GM19395 (cell line): ENCODE results near the gene PHACTR1.

ENCODE experiments used
- ATAC-seq: cut with Tn5 transposase; IDR thresholded peaks from one replicate; pipeline ENCODE4 v1.9.1; 2021; ENCODE audit warnings: mild to moderate bottlenecking, moderate library complexity; ENCODE audit not compliant: unreplicated experiment

The PHACTR1 gene

DNA sequence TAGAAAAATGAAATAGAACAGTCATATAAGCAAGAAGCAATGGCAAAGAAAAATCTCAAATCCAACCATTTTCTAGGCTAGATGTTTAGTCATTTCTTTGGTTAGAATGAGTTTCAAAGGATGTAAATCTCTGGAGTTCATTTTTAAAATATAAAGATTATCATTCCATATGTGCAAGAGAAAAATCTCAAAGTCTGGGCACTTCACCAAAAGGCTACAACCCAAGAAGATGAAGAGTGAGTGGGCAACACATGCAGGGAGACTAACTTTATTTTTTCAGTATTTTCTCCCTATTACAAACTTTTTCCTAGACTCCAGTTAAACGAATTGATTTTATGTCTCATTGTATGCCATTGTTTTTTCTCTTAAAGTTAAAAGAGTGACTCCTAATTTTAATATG is 83.6 kb downstream of the PHACTR1 start:
- no peak for ATAC-seq

DNA sequence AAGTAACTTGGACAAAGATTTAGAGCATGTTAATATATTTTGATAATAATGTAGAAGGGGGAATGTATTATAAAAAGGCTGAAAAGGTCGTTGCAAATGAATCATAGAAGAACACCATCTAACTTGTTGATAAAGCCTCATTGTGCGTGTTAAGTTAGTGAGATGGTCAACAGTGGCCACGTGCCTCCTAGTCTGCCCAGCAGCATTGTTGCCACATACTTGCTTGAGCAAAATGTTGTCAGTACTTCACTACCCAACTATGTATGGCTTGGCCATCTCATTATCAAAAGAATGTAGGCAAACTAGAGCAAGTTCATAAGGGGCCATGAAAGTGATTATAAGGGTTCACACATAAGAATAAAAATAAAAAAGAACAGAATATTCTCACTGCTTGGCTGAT is 84.6 kb downstream of the PHACTR1 start:
- ATAC-seq, result no peak

DNA sequence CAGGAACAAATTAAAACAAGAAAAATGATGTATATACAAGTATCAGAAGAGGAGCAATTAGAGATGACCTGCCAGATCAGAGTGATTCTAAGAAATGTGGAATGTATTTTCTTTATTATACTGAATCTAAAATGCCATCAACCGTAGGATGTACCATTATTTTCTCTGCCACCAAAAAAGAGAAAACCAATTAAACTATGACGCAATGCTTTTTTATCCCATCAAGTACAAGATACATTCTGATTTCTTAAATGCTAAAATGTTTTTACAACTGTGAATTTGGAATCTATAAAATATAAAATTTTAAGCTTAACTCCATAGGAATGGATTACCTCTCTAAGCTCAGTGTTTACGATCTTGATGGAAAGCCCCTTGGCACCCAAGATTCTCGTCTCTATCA is 85.9 kb downstream of the PHACTR1 start:
- ATAC-seq, result no peak

DNA sequence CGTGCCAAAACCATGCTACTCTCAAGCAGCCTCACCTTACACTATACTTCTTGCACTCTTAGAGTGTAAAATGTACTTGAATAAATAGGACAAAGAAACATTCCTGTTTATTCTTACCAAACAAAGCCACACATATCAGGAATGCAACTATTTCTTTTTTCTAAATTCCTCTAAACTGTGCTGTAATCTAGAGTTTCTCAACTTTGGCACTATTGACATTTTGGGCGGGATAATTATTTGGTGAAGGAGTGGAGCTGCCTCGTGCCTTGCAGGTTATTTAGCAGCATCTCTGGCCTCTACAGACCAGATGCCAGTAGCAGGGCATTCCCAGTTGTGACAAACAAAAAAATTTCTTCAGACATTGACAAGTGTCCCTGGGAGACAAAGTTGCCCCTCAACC is 86.9 kb downstream of the PHACTR1 start:
- ATAC-seq, result no peak

DNA sequence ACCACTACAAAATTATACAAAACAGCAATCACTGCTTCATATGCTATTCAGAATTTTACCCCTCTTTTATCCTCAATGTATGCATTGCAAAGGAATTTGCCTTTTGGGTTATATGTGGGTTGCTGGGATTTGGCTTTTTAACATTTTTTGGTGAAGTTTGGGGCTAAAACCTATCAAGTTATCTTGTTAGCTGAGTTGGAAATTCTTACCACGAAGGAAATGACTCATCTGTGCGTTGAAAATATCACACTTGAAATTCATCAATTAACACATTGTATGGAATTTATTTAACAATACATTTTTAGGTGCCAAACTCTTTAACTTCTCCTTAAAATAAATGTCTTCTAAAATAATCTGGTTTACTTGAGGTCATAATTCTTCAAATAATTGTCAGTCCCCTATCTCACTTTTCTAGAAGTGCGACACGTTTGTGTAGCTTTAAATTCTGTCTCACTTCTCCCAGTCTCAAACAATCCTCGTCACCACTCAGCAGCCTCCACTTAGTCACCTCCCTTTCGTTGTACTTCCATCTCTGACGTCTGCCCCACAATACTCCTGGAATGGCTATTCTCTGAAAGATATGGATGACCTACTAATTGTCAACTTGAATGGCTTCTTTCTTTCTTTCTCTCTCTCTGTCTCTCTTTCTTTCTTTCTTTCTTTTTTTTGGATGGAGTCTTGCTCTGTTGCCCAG is 88.5 kb downstream of the PHACTR1 start:
- ATAC-seq, result no peak

DNA sequence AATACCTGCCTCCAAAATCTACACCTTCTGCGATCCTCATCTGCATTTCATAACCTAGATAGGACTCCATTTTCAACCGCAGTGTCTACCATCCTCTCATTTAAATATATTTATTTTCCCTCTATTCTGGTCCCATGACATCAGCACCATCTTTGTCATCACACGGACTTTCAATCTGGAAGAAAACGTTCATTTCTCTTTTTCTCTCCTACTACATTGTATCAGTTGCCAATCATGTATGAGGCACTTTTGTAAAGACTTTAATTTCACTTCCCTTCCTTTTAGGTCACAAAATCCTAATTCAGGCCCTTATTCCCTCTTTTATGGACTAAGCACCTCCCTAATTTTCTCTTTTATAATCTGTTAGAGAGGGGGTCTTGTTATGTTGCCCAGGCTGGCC is 89.6 kb downstream of the PHACTR1 start:
- ATAC-seq, result no peak

DNA sequence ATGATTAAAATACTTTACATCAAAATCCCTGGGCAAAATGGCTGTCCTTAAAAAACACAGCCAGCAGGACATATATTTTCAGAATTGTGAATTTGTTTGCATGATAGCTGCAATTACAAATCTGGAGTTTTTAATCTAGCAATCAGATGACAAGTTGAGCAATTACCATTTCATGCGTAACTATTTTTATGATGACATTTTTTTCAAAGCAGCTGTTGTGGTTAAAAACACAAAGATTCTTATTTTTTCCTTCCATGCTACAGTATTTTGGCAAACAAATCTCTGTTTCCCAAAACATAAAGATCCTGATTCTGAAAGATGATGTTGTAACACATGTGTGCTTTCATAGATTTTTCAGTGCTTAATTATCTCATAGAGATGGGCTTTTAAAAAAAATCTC is 90.2 kb downstream of the PHACTR1 start:
- no peak for ATAC-seq

DNA sequence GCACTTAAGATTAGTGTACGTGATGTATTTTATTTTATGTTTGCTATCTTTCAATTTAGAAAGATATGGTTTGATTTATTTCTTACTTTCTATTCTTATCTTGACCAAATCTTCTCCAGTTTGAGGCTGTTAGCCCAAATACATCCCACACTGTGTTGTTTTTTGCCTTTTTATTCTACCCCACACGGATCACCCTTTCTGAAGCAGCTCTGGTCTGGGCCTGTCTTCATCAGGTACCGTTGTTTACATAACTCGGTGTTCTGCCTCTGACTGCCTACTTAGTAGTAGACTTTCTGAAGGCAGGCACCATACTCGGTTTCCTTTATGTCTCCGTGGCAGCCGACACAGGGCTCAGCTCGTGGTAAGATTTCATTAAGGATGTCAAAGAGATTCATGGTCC is 95.0 kb downstream of the PHACTR1 start:
- no peak for ATAC-seq

DNA sequence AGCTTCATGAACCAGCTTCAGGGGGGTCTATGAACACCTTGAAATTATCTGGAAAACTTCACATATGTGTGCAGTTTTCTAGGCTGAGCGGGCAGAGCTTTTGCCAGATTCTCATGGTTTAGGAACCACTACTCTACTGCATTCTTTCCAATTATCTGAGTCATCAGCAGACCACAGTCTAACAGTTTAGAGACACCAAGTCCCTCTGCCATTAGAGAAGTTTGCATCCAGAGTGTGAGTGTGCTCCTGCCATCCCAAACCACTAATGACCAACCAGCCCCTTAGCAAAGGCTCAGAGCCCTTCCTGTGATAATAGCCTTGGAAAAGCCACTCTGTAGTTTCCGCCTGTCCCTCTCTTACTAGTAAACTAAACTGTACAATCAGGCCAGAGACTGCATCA is 96.8 kb downstream of the PHACTR1 start:
- no peak for ATAC-seq

DNA sequence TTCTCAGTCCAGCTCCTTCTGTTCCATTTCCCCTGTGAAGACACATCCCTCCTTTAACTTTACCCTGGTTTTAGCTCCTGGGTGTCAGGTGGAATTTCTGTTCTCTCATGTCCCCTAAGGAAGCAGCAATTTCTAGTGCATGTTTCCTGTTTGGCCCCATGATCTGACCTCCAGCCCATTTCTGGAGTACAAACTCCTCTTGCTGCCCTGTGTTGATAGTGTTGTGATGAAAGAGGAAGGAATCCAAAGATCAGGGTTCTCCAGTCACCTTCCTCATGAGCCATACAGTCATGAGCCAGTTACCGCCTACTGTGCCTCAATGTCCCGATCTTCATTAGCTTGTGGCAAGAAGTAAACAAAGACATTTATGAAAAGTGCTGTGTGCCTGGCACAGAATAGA is 97.4 kb downstream of the PHACTR1 start:
- ATAC-seq, result no peak

DNA sequence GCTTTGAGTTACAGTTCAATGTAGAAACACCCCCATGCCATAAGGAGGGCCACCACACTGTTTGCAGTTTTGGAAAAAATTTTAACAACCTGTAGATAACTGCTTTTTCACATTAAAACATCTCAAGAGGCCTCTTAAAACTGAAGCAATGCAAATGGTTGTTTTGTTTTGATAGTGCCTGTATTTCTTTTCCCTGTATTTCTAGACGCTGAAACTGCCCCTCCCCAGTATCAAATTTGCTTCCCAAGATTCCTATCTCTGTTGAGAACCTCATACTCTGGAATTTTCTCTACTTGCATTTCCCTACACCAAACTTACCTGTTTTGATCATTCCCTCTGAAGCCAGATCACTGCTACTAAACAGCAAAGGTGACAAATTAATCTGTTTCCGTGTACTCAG is 98.5 kb downstream of the PHACTR1 start:
- ATAC-seq, result no peak

DNA sequence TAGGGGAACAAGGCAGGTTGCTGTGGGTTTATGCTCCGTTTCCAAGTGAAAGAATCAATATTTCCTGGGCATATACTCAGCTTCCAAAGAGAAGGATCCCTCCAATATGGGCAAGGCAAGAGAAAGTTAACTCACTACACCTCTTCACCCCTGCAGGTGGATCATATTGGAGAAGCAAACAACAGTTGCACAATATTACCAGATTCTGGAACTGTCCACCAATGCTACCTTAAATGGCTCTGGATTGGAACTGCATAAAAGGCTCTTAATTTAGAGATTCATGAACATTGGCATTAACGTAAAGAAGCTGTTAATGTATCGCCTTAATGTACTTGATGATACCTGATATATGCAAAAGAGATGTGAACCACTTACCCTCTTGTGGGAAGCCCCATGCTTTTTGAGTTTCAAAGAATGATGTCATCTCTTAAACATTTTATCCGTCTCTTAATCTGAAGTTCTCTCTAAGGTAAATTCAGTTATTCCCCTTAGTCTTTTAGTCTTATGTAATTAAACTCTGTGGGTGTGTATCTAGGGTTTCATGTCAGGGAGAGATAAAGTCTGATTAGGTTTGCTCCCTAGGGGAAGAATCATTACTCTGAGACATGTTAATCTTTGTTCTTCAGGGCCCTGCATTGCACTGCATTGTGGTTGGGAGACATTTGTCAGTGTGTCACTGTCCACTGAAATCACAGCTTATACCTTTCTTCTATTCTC is 99.5 kb downstream of the PHACTR1 start:
- no peak for ATAC-seq

DNA sequence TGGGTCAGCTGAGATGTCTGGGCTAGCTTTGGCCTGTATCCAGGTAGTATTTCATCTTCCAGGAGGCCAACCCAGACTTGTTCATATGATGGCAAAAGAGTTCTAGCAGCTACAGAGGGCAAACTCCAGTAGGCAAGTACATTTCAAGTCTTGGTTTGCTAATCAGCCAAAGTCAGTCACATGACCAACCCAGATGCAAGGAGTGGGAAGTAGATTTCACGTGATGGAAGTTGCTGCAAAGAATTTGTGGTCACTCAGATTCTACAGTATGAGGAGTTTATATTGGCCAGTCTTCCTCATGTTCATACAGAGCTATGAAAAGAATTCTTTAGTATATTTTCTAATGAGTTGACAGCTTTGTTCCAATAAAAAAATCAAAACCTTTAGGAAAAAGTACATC is 101.8 kb downstream of the PHACTR1 start:
- no peak for ATAC-seq

DNA sequence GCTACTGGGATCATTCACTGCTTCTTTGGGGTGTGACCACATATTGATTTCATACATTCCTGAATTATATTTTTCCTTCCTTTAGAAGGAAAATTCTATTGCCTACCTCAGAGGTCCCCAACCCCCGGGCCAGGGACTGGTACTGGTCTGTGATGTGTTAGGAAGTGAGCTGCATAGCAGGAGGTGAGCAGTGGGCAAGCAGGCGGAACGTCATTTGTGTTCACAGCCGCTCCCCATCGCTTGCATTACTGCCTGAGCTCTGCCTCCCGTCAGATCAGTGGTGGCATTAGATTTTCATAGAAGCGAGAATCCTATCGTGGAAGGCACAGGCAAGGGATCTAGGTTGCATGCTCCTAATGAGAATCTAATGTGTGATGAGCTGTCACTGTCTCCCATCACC is 107.3 kb downstream of the PHACTR1 start:
- no peak for ATAC-seq

DNA sequence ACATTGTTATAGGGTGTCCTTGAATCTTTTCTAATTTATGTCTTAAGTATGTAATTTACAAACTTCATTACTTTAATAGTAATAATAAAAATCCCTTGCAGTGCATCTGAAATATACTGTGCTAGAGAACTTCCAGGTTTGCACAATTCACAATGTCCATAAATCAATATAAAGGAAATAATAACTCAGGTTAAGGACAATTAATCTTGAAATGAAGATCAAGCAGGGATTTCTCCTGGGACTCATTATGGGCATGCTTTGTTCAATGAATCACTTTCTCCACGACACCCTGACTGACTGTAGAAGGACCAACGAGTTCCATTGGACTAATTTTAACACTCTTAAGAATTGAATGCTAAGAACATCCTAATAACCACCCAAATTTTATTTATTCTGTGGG is 110.0 kb downstream of the PHACTR1 start:
- ATAC-seq, result no peak

DNA sequence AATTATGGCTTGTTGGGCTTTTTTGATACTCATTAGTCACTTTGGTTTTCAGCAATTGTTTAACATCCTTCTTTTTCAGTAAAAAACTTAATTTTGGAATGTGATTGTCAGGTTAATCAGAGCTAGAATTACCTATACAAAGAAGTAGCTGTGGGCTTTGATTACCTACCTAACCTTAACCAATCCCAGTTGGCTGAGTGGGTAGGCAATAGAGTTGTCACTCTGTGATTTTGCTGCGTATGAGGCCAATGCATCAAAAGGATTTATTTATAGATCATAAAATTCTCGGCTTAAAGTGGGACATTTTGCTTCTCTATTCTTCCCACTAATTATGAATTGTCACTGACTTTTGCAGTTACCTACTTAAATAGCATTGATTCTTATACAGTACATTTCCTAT is 111.4 kb downstream of the PHACTR1 start:
- ATAC-seq, result no peak

DNA sequence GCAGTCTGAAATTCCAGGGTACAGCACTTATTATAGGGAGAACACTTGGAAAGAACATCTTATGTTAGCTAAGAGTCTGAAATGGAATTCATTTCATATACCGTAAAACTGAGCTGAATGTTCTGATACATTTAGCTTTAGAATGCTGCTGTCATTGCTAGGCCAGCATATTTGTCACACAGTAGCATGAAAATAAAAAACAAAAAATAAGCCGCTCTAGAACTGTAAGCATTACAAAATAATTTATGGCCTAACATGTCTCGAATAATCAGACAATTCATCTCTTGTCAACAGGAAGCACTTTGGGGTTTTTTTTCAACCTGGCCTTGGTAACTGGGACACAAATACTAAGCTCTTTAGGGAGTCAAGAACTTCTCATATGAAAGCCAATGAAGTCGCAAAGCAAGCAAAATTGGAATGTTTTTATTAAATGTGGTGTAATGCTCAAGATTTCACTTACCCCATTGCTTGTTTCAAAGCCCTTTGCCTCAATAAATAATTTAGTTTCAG is 115.7 kb downstream of the PHACTR1 start:
- ATAC-seq, result no peak

DNA sequence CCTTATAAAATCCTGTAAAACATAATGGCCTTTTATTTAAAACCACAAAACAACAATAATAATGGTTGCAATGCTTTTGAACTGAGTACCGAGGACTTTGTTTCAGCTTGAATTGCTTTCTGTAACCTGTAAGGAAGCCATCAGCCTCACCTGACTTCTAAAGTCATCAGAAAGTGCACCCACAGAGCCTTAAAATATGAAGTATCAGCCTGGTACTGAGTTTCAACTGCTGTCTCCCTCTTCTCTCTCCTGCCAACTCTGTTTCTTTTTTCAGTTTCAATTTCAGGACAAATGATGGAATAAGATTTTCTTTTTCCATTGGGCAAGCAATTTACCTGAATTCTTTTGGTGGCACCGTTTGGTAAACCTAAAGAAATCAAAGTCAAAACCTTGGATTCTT is 119.4 kb downstream of the PHACTR1 start:
- no peak for ATAC-seq

DNA sequence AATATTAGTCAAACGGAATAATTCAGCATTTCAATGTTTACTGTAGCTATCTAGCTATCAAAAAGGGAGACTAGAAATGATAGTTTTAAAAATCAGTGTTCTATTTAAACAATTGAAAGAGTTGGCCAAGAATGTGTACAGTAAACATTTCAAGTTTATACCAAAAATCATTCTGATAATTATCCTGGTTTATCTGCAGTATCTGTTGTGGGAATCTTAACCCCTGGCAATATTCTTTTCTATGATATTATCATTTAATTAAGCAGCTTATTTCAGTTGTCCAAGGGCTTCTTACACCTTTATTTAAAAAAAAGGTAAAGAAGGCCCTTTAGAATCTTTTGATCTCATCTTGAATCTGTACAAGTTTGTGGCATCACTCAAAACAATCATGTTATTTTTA is 125.1 kb downstream of the PHACTR1 start:
- ATAC-seq, result no peak

DNA sequence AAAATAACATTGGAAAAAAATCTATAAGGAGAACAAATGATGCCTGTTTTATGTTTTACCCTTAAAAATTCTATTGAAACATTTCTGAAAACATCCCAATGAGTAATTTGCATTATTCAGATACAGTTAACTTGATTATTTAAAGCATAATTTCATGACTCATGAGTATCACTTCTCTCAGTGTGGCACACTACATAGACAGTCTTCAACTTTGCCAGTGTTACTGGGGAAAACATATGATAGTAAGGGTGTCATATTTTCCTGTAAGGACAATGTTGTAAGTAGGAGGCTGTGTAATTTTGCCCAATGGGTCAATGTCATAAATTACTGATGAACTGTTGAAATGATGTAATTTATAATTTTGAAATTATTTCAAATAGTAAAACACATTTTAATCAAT is 125.5 kb downstream of the PHACTR1 start:
- no peak for ATAC-seq

DNA sequence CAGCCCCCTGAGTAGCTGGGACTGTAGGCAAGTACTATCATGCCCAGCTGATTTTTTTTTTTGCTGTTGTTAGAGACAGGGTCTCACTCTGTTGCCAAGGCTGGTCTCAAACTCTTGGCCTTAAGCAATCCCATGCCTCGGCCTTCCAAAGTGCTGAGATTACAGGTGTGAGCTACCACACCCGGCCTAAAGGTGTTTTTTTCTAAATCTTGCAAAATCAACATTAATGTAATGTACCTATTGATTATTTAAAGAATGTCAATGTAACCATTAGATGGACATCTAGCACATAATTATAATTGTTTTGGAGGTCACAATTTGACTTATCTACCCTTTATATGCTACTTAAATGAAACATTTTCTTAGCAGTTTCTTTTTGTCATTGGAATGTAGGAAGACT is 126.1 kb downstream of the PHACTR1 start:
- no peak for ATAC-seq
